Measurements from ENCODE around the gene YIPF2. TPM values are rescaled to one million over a fixed set of nuclear protein-coding genes. Genes with fewer than 3 reads are reported as not detected.

The YIPF2 gene
- total RNA-seq, 1 donor from 2014 or later: 53.3 TPM

- H3K4me1 Mint-ChIP-seq (ENCODE audit: low read depth): no peaks in the 10 kb centered on the region
- H3K9me3 Mint-ChIP-seq (ENCODE audit: low read depth): no peaks in the 10 kb centered on the region
- no peak for TF ChIP-seq CTCF (IDR thresholded peaks at IDR 0.05; ENCODE audit: unreplicated experiment)
- no peaks in the 10 kb centered on the region for H3K27me3 Mint-ChIP-seq
- H3K27ac Mint-ChIP-seq: no peak overlapping the region
- peaks cover 7% of the 10 kb centered on the region for H3K36me3 Mint-ChIP-seq (ENCODE audit: insufficient read depth)
- no peak overlapping the region for H3K4me3 Mint-ChIP-seq (ENCODE audit: low read depth)
- DNase-seq (ENCODE audit: low spot score, unreplicated experiment): no peak
Observed at GRCh38 chr19:10912619-10913018, 15.8 kb downstream of the YIPF2 start.

- TF ChIP-seq CTCF (IDR thresholded peaks at IDR 0.05; ENCODE audit: unreplicated experiment): no peak
- Mint-ChIP-seq H3K27ac (peak overlapping the region; percentile 60), H3K36me3 (ENCODE audit: insufficient read depth) (peaks cover 7% of the 10 kb centered on the region), H3K4me1 (ENCODE audit: low read depth) (no peaks in the 10 kb centered on the region), H3K9me3 (ENCODE audit: low read depth) (no peaks in the 10 kb centered on the region), H3K27me3 (no peaks in the 10 kb centered on the region), H3K4me3 (ENCODE audit: low read depth) (no peak overlapping the region)
- no peak for DNase-seq (ENCODE audit: low spot score, unreplicated experiment)
Observed at GRCh38 chr19:10911579-10912363, 16.7 kb downstream of the YIPF2 start.

GRCh38 chr19:10908380-10908960, 20.0 kb downstream of the YIPF2 start:
- no peaks in the 10 kb centered on the region for H3K27me3 Mint-ChIP-seq
- H3K4me3 Mint-ChIP-seq (ENCODE audit: low read depth): no peak overlapping the region
- H3K36me3 Mint-ChIP-seq (ENCODE audit: insufficient read depth): peaks cover 9% of the 10 kb centered on the region
- no peaks in the 10 kb centered on the region for H3K9me3 Mint-ChIP-seq (ENCODE audit: low read depth)
- H3K4me1 Mint-ChIP-seq (ENCODE audit: low read depth): no peaks in the 10 kb centered on the region
- DNase-seq (ENCODE audit: low spot score, unreplicated experiment): no peak
- H3K27ac Mint-ChIP-seq: no peak overlapping the region
- no peak for TF ChIP-seq CTCF (IDR thresholded peaks at IDR 0.05; ENCODE audit: unreplicated experiment)

- Mint-ChIP-seq H3K4me1 (ENCODE audit: low read depth) (no peaks in the 10 kb centered on the region), H3K4me3 (ENCODE audit: low read depth) (no peak overlapping the region), H3K27me3 (no peaks in the 10 kb centered on the region), H3K36me3 (ENCODE audit: insufficient read depth) (peaks cover 12% of the 10 kb centered on the region), H3K27ac (no peak overlapping the region), H3K9me3 (ENCODE audit: low read depth) (peaks cover 3% of the 10 kb centered on the region)
- no peak for DNase-seq (ENCODE audit: low spot score, unreplicated experiment)
- no peak for TF ChIP-seq CTCF (IDR thresholded peaks at IDR 0.05; ENCODE audit: unreplicated experiment)
Observed at GRCh38 chr19:10907925-10908324, 20.5 kb downstream of the YIPF2 start.

- peaks cover 6% of the 10 kb centered on the region for H3K9me3 Mint-ChIP-seq (ENCODE audit: low read depth)
- peaks cover 7% of the 10 kb centered on the region for H3K36me3 Mint-ChIP-seq (ENCODE audit: insufficient read depth)
- peaks cover 10% of the 10 kb centered on the region for H3K4me1 Mint-ChIP-seq (ENCODE audit: low read depth)
- no peak for TF ChIP-seq CTCF (IDR thresholded peaks at IDR 0.05; ENCODE audit: unreplicated experiment)
- DNase-seq (ENCODE audit: low spot score, unreplicated experiment): no peak
- H3K27me3 Mint-ChIP-seq: no peaks in the 10 kb centered on the region
- H3K4me3 Mint-ChIP-seq (ENCODE audit: low read depth): no peak overlapping the region
- no peak overlapping the region for H3K27ac Mint-ChIP-seq
Observed at GRCh38 chr19:10899151-10899653, 29.2 kb downstream of the YIPF2 start.
